ENCODE results near the gene POLD2.
"Not testable (repeated sequence)": the region's sequence is repeated elsewhere in the genome, so short reads cannot be mapped to it uniquely, and the experiment has no call there.

Gene POLD2

DNA sequence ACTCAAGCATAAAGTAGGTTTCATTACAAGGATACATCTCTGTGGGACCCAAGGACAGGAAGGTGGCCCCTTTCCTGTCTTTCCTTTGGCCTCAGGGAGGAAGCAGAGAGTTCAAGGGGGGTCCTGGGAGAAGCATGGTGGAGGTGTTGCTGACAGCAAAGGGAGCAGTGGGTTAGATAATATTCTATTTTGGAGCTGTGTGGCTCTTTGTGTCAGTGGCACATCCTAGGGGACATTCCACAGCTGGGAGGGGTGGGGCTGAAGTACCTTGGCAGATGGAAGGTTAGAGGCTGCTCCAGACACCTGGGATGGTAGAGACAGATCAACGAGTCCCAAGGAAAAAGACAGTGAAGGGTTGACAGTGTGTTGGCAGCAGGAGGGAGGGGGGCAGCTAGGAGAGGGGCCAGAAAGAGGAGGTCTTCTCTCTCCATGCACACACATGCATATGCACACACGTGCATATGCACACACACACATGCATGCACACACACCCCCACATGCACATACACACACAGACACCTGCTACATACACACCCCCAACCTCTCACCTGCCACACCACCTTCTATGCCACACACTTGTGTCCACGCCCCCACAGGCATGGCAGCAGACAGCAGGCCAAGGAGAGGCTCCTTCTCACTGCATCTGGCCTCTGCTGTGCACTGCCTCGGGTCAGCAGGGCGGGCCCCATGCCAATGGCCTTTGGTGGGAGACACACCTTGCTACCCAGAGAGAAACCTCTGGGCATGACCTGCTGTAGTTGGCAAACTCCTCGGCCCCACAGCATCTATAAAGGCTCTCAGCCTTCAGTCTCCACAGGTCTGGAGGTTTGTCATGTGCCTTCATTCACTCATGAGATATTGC is 5.6 kb upstream of the POLD2 start:
- no peaks in the 10 kb centered on the region for H3K36me3 ChIP-seq (ENCODE audit: low read length)
- no peak overlapping the region for H3K27ac ChIP-seq (ENCODE audit: low read depth, low read length)
- H3K4me2 ChIP-seq (ENCODE audit: low read depth, low read length, poor library complexity, severe bottlenecking): no peak overlapping the region
- H3K79me2 ChIP-seq (ENCODE audit: insufficient read depth, low read length): no peaks in the 10 kb centered on the region
- TF ChIP-seq EZH2phosphoT487 (conservative IDR thresholded peaks at IDR 0.05; ENCODE audit: low read length): no peak
- no peak for TF ChIP-seq CTCF (IDR thresholded peaks at IDR 0.05; ENCODE audit: insufficient read depth, low read length, poor library complexity, severe bottlenecking)
- H3F3A ChIP-seq (ENCODE audit: insufficient read depth): peaks cover 7% of the 10 kb centered on the region
- H4K20me1 ChIP-seq (ENCODE audit: low read depth, low read length): no peaks in the 10 kb centered on the region
- H2AFZ ChIP-seq (ENCODE audit: low read depth, low read length, severe bottlenecking): no peak overlapping the region
- no peaks in the 10 kb centered on the region for H3K27me3 ChIP-seq (ENCODE audit: low read length)
- no peaks in the 10 kb centered on the region for H3K9me2 ChIP-seq (replicated peaks; ENCODE audit: insufficient read depth, low read length)
- no peak overlapping the region for H3K9ac ChIP-seq (ENCODE audit: low read length)
- H3K9me3 ChIP-seq (ENCODE audit: insufficient read depth, low read length): no peaks in the 10 kb centered on the region
- H3K4me3 ChIP-seq (ENCODE audit: insufficient read depth, low read length, poor library complexity, severe bottlenecking): no peak overlapping the region

GRCh38 chr7:44127161-44127560 is 3.8 kb upstream of the POLD2 start:
- Histone ChIP-seq H3F3A (ENCODE audit: insufficient read depth) (peaks cover 7% of the 10 kb centered on the region), H4K20me1 (ENCODE audit: low read depth, low read length) (no peaks in the 10 kb centered on the region), H3K9me2 (replicated peaks; ENCODE audit: insufficient read depth, low read length) (no peaks in the 10 kb centered on the region), H3K4me2 (ENCODE audit: low read depth, low read length, poor library complexity, severe bottlenecking) (no peak overlapping the region), H3K9me3 (ENCODE audit: insufficient read depth, low read length) (no peaks in the 10 kb centered on the region), H2AFZ (ENCODE audit: low read depth, low read length, severe bottlenecking) (no peak overlapping the region), H3K27me3 (ENCODE audit: low read length) (no peaks in the 10 kb centered on the region), H3K27ac (ENCODE audit: low read depth, low read length) (no peak overlapping the region), H3K36me3 (ENCODE audit: low read length) (no peaks in the 10 kb centered on the region), H3K4me3 (ENCODE audit: insufficient read depth, low read length, poor library complexity, severe bottlenecking) (no peak overlapping the region), H3K79me2 (ENCODE audit: insufficient read depth, low read length) (peaks cover 10% of the 10 kb centered on the region), H3K9ac (ENCODE audit: low read length) (no peak overlapping the region)
- TF ChIP-seq CTCF (IDR thresholded peaks at IDR 0.05; ENCODE audit: insufficient read depth, low read length, poor library complexity, severe bottlenecking) (no peak), EZH2phosphoT487 (conservative IDR thresholded peaks at IDR 0.05; ENCODE audit: low read length) (no peak)

DNA sequence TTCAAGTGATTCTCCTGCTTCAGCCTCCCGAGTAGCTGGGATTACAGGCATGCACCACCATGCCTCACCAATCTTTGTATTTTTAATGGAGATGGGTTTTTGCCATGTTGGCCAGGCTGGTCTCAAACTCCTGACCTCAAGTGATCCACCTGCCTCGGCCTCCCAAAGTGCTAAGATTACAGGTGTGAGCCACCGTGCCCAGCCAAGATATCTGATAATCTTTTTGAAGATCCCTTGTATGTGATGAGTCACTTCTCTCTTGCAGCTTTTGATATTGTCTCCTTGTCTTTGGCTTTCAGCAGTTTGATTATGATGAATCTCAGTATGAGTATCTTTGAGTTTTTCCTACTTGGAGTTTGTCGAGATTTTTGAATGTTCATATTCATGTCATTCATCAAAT is 3.2 kb upstream of the POLD2 start:
- not testable (repeated sequence) for H3K9me2 ChIP-seq (replicated peaks; ENCODE audit: insufficient read depth, low read length); H3K36me3 ChIP-seq (ENCODE audit: low read length); H3K27ac ChIP-seq (ENCODE audit: low read depth, low read length); H3F3A ChIP-seq (ENCODE audit: insufficient read depth); H4K20me1 ChIP-seq (ENCODE audit: low read depth, low read length); H3K9ac ChIP-seq (ENCODE audit: low read length); H3K9me3 ChIP-seq (ENCODE audit: insufficient read depth, low read length); H3K4me3 ChIP-seq (ENCODE audit: insufficient read depth, low read length, poor library complexity, severe bottlenecking); H3K4me2 ChIP-seq (ENCODE audit: low read depth, low read length, poor library complexity, severe bottlenecking); H3K27me3 ChIP-seq (ENCODE audit: low read length); H2AFZ ChIP-seq (ENCODE audit: low read depth, low read length, severe bottlenecking)
- H3K79me2 ChIP-seq (ENCODE audit: insufficient read depth, low read length): peaks cover 16% of the 10 kb centered on the region

DNA sequence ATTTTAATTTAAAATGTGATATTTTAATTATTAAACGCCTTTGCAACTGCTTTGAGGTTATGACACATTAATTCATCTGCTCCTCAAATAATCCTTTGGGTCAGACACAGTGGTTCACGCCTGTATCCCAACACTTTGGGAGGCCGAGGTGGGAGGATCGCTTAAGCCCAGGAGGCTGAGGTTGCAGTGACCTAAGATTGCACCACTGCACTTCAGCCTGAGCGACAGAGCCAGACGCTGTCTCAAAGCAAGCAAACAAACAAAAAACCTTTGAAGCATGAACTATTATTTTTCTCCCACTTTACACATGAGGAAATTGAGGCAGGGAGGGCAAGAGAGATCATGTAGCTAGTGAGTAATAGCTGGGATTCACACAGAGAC is 1.5 kb upstream of the POLD2 start:
- Histone ChIP-seq H3K9me3 (ENCODE audit: insufficient read depth, low read length) (no peaks in the 10 kb centered on the region), H3K9ac (ENCODE audit: low read length) (no peak overlapping the region), H4K20me1 (ENCODE audit: low read depth, low read length) (no peaks in the 10 kb centered on the region), H3K79me2 (ENCODE audit: insufficient read depth, low read length) (peaks cover 25% of the 10 kb centered on the region), H3F3A (ENCODE audit: insufficient read depth) (peaks cover 7% of the 10 kb centered on the region), H3K4me2 (ENCODE audit: low read depth, low read length, poor library complexity, severe bottlenecking) (no peak overlapping the region), H2AFZ (ENCODE audit: low read depth, low read length, severe bottlenecking) (no peak overlapping the region), H3K27ac (ENCODE audit: low read depth, low read length) (no peak overlapping the region), H3K4me3 (ENCODE audit: insufficient read depth, low read length, poor library complexity, severe bottlenecking) (no peak overlapping the region), H3K27me3 (ENCODE audit: low read length) (no peaks in the 10 kb centered on the region), H3K9me2 (replicated peaks; ENCODE audit: insufficient read depth, low read length) (no peaks in the 10 kb centered on the region), H3K36me3 (ENCODE audit: low read length) (peaks cover 5% of the 10 kb centered on the region; the same call in 1 of the 2 replicates)
- TF ChIP-seq CTCF (IDR thresholded peaks at IDR 0.05; ENCODE audit: insufficient read depth, low read length, poor library complexity, severe bottlenecking): no peak
- TF ChIP-seq EZH2phosphoT487 (conservative IDR thresholded peaks at IDR 0.05; ENCODE audit: low read length): no peak

Measured in SU-DHL-6 (cell line).